Measurements from ENCODE around the gene GALNT6. TPM values are rescaled to one million over a fixed set of nuclear protein-coding genes. Genes with fewer than 3 reads are reported as not detected.

The GALNT6 gene
- total RNA-seq, 1 experiment from 2014 or later: not detected

DNA sequence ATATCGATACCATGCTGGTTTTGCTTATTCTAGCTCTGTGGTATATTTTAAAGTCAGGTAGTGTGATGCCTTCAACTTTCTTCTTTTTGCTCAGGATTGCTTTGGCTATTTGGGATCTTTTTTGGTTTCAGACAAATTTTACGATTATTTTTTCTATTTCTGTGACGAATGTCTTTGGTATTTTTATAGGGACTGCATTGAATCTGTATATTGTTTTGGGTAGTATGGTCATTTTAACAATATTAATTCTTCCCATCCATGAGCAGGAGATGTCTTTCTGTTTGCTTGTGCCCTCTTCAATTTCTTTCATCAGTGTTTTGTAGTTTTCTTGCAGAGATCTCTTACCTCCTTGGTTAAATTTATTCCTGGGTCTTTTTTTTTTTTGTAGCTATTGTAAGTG, 22.6 kb upstream of the GALNT6 start:
- no peaks in the 10 kb centered on the region for H3K9me3 ChIP-seq
- DNase-seq: no peak
- H3K27me3 ChIP-seq: peaks cover 4% of the 10 kb centered on the region; the same call in 1 of the 2 replicates
- no peak overlapping the region for H3K4me3 ChIP-seq
- H3K36me3 ChIP-seq: no peaks in the 10 kb centered on the region

DNA sequence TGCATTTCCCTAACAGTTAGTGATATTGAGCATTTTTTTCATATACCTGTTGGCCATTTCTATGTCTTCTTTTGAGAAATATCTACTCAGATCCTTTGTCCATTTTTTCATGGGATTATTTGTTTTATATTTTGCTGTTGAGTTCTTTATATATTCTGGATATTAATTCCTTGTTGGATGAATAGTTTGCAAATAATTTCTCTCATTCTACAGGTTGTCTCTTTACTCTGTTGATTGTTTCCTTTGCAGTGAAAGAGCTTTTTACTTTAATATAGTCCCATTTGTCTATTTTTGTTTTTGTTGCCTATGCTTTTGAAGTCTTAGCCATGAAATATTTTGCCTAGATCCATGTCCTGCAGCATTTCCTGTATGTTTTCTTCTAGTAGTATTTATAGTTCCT, 21.9 kb upstream of the GALNT6 start:
- H3K4me3 ChIP-seq: no peak overlapping the region
- H3K9me3 ChIP-seq: no peaks in the 10 kb centered on the region
- no peaks in the 10 kb centered on the region for H3K36me3 ChIP-seq
- H3K27me3 ChIP-seq: peaks cover 4% of the 10 kb centered on the region; the same call in 1 of the 2 replicates
- DNase-seq: no peak

DNA sequence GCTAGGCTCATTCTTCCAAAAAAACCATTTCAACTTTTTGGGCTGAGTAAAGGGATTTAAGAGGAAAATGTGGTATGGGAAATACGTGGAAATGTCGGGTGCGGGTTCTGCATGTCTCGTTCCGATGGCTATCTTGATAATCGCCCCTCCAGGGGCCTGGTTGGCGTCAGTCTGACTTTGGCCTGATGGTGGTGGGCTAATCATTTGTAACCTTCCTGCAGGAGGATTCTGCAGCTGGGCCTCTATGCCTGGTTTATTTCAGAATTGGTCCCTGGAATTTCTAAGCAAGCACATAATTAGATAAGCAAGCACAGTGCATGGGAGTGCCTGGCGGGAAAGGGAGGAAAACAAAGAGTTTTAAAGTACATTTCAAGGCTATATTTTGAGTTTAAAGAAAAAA, 18.6 kb upstream of the GALNT6 start:
- no peak overlapping the region for H3K4me3 ChIP-seq
- peaks cover 2% of the 10 kb centered on the region; the same call in 1 of the 2 replicates for H3K27me3 ChIP-seq
- DNase-seq: no peak
- no peaks in the 10 kb centered on the region for H3K9me3 ChIP-seq
- H3K36me3 ChIP-seq: no peaks in the 10 kb centered on the region

DNA sequence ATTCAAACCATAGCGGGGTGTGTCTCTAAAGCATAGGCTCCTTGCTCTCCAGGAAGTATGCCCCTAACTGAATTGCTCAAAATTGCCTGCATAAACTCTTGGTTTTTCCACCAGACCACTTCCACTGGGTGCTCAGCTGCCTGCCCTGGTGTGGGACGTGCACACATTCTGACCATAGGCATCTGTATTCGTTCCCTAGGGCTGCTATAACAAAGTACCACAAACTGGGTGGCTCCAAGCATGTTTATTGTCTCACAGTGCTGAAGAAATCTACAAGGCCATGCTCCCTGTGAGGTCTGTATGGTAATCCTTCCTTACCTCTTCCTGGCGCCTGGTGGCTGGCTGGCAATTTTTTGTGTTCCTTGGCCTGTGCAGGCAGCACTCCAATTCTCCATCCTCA, 16.4 kb upstream of the GALNT6 start:
- Histone ChIP-seq H3K27me3 (no peaks in the 10 kb centered on the region; the same call in 1 of the 2 replicates), H3K9me3 (no peaks in the 10 kb centered on the region), H3K4me3 (no peak overlapping the region), H3K36me3 (no peaks in the 10 kb centered on the region)
- no peak for DNase-seq

DNA sequence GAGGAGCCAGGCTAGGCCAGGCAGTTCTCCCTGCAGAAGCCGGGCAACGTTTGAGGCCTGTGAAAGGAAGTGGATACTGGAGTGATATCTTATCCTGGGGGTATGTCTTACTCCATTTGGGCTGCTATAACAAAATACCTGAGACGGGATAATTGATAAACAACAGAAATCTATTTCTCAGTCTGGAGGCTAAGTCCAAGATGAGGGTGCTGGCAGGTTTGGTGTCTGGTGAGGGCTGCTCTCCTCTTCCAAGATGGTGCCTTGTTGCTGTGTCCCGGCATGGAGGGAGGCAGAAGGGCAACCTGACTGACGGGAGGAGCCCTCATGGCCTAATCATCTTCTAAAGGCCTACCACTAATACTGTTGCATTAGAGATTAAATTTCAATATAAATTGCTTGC, 15.7 kb upstream of the GALNT6 start:
- DNase-seq: no peak

DNA sequence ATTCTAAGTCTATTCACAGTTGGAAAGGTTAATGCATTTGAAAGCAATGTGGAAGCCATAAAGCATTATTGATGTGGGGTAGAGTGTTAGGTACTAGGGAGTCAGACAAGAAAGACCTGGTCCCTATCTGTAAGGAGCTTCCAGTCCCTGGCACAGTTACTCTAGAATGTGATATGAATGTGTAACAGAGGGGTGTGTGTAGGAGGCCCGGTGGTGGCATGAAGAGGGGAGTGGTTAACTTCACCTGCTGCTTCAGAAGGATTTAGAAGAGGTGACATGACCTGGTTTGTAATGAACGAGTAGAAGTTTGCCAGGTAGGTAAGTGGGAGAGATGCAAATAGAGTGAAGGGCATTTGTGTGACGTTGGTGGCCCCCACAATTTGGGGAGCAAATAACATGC, 15.1 kb upstream of the GALNT6 start:
- no peak overlapping the region for H3K4me3 ChIP-seq
- no peaks in the 10 kb centered on the region for H3K27me3 ChIP-seq
- H3K9me3 ChIP-seq: no peaks in the 10 kb centered on the region
- no peak for DNase-seq
- no peaks in the 10 kb centered on the region for H3K36me3 ChIP-seq

More for the DNA sequence above, 15.7 kb upstream of the GALNT6 start:
- Histone ChIP-seq H3K4me3 (no peak overlapping the region), H3K9me3 (no peaks in the 10 kb centered on the region), H3K27me3 (no peaks in the 10 kb centered on the region), H3K36me3 (no peaks in the 10 kb centered on the region)

DNA sequence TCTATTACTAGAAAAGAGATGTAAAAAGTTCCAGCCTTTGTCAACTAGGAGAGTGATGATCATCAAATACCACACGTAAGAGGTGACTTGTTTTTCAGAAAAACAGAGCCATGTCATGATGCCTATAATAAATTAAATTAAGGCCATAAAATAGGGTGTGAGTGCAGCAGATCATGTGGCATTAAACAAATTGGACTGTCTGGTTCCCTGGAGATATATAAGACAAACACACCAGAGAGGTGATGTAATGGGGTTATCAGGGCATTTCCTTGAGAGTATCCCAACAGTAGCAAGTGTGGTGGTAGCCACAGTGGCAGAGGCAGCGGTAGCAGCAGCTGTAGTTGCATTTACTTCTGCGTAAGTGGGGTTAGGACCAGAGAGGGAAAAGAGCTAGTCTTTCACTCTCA, 14.6 kb upstream of the GALNT6 start:
- DNase-seq: no peak
- no peaks in the 10 kb centered on the region for H3K27me3 ChIP-seq
- H3K36me3 ChIP-seq: no peaks in the 10 kb centered on the region

DNA sequence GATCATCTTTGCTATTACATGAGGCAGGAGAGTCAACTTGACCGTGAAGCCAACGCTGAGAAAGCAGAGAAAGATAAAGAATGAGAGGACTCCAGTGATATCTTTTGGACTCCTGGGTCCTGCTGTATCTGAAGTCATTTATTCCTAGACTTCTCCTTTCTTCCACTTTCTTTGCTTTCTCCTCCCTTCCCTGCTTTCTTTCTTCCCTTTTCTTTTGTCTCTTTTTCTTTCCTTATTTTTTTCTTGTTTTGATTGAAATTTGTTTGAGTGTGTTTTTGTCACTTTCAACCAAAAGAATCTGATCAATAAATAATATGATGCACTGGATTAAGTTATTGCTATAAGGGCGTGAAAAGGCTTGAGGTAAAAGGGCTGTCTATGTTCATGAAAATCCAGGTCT, 13.4 kb upstream of the GALNT6 start:
- no peak overlapping the region for H3K4me3 ChIP-seq
- DNase-seq: no peak
- no peaks in the 10 kb centered on the region for H3K9me3 ChIP-seq
- H3K27me3 ChIP-seq: no peaks in the 10 kb centered on the region
- no peaks in the 10 kb centered on the region for H3K36me3 ChIP-seq

More for the DNA sequence above, 14.6 kb upstream of the GALNT6 start:
- no peak overlapping the region for H3K4me3 ChIP-seq
- H3K9me3 ChIP-seq: no peaks in the 10 kb centered on the region

DNA sequence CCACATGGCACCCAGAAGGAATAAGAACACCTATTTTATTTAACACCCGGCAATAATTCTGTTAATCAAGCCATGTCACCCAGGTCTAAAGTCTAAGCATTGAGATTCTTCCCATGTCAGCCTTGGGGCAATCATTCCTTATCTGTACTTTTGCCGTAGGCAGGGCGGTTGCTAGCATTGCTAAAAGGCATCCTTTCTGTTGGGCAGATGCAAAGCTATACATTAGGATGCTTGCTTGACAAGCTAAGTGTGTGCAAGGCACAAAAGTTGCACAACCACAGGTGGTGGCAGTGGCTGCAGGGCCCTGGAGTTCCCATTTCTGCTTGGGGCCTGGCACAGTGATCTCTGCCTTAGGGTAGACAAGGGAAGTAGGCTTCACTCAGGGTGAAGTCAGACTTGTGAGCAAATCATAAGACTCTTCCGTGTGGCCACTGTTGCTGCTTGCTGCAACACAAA, 12.5 kb upstream of the GALNT6 start:
- Histone ChIP-seq H3K27me3 (no peaks in the 10 kb centered on the region), H3K4me3 (no peak overlapping the region), H3K36me3 (no peaks in the 10 kb centered on the region), H3K9me3 (no peaks in the 10 kb centered on the region)
- DNase-seq: no peak

DNA sequence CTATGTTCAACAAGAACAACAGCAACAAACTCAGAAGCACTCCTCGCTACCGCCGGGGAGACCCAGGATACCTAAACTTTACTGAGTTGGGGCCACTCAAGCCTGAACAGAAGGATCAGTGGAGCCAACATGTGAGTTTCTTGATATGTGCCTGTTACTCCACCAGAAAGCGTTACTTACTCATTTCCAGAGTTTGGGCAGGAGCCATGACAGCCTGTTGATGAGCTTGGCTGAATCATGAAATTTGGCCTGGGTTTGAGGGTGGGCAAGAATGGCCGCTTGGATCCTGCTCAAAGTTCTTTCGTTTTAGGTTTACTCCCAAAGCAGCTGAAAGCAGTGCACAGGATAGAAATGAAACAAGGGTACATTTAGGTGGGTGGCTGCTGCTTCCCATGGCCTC, 12.0 kb upstream of the GALNT6 start:
- H3K36me3 ChIP-seq: no peaks in the 10 kb centered on the region
- DNase-seq: peak; percentile 31
- no peak overlapping the region for H3K4me3 ChIP-seq
- H3K9me3 ChIP-seq: no peaks in the 10 kb centered on the region
- no peaks in the 10 kb centered on the region for H3K27me3 ChIP-seq

DNA sequence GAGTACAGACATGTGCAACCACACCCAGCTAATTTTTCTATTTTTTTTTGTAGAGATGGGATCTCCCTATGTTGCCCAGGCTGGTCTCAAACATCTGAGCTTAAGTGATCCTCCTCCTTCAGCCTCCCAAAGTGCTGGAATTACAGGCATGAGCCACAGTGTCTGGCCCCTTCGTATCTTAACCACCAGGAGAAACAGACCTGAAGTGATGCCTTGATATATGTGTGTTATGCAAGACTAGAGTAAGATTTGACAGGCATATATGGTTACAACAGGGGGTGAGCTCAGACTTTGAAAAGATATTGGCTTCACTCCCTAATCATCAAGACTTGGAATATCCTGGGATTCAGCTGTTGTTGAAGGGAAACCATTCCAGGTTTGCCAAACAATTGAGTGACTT, 10.7 kb upstream of the GALNT6 start:
- H3K27me3 ChIP-seq: no peaks in the 10 kb centered on the region
- H3K9me3 ChIP-seq: no peaks in the 10 kb centered on the region
- H3K36me3 ChIP-seq: no peaks in the 10 kb centered on the region
- no peak for DNase-seq
- no peak overlapping the region for H3K4me3 ChIP-seq

DNA sequence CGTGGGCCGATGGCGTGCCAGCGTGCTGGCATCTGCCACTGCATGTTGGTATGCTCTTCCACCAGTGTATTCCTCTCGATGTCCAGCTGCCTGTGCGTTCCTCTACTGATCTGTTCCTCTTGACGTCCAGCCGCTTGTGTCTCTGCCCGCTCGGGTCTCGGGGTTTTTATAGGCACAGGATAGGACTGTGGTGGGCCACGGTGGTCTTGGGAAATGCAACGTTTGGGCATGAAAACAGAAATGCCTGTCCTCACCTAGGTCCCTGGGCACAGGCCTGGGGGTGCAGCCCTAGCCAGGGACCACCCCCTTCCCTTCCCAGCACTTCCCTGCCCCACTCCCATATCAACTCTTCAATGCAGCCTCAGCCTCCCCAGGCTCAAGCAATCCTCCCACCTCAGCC, 10.3 kb upstream of the GALNT6 start:
- no peak overlapping the region for H3K4me3 ChIP-seq
- no peaks in the 10 kb centered on the region for H3K9me3 ChIP-seq
- no peaks in the 10 kb centered on the region for H3K36me3 ChIP-seq
- no peak for DNase-seq
- H3K27me3 ChIP-seq: no peaks in the 10 kb centered on the region

DNA sequence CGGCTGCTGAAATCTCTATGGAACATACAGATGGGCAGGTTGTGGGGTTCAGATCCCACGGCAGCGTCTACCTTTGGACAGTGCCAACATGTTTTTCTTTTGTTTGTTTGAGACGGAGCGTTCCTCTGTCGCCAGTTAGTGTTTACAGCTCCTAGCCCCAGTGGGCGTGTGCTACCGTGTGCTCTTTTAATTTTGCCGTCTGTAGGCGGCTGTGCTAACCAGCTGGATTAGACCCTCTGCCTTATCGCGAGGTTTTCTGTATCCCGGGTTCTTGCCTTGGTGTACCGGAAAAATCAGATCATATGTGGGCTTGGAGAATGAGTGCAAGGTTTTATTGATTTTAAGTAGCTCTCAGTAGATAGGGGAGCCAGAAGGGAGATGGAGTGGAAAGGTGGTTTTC, 9.8 kb upstream of the GALNT6 start:
- Histone ChIP-seq H3K9me3 (no peaks in the 10 kb centered on the region), H3K27me3 (no peaks in the 10 kb centered on the region), H3K36me3 (no peaks in the 10 kb centered on the region), H3K4me3 (no peak overlapping the region)
- DNase-seq: no peak

DNA sequence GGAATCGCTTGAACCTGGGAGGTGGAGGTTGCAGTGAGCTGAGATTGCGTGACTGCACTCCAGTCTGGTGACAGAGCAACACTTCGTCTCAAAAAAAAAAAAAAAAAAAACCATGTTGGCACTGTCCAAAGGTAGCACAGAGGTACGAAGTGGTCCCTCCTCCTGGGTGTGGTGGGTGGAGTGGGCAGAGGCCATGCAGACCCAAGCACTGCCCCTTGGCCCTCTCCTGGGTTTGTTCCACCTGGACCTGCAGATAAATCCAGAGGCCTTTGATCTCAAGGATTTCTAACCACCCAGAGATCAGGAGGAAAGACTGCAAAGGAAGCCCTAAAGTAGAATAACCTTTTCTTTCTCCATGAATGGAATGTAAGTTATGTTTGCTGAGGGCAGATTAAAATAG, 8.7 kb upstream of the GALNT6 start:
- Histone ChIP-seq H3K36me3 (no peaks in the 10 kb centered on the region), H3K4me3 (no peak overlapping the region), H3K27me3 (no peaks in the 10 kb centered on the region), H3K9me3 (no peaks in the 10 kb centered on the region)
- DNase-seq: no peak

DNA sequence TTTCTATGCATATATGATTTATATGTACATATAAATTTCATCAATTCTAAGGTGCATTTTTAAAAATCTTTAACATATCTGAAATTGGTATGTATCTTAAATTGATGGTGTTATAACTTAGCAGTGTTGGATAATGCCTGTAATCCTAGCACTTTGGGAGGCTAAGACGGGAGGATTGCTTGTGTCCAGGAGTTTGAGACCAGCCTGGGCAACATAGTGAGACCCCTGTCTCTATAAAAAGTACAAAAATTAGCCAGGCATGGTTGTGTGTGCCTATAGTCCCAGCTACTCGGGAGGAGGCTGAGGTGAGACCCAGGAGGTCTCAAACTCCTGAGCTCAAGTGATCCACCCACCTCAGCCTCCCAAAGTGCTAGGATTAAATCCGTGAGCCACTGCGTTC, 6.5 kb upstream of the GALNT6 start:
- Histone ChIP-seq H3K4me3 (no peak overlapping the region), H3K27me3 (no peaks in the 10 kb centered on the region), H3K9me3 (no peaks in the 10 kb centered on the region), H3K36me3 (no peaks in the 10 kb centered on the region)
- no peak for DNase-seq

DNA sequence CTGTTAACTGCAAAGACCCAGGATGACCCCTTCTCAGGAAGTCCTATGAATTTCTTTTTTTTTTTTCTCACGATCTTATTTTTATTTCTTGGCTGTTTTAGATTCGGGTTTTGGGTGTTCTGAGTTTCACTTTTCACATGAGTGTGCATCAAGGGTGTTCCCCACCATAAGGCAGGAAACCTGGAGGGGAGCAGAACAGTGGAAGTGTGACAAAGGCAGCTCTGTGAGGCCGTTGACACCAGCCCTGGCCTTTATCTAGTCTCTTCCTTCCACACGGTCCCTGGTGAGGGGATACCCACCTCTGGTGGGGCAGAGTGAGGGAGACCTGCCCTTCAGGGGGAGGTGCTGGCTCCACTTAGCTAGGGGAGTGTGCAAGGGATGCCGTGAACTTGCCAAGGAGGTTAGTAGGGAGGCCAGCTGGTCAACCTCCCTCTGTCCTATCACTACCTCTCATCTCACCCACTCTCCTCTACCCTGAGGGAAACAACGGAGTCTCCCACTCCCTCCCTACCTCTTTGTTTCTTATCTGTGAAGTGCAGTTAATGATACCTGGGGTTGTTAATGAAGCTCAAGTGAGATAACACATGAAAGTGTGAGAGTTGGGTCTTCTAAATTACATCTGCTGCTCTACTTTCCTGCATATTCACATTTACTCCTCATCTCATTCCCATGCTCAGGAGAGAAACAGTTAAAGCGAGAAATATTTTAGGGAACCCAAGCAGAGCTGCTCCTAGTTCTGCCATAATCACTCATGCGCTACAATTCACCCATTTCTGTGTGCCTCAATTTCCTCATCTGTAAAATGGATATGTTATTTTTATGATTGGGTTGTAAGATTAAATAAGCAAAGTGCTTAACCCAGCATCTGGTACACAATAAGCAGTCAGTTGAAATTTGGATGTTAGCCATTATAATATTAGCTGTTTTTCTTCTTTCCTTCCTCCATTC, 4.4 kb upstream of the GALNT6 start:
- DNase-seq: no peak
- no peaks in the 10 kb centered on the region for H3K27me3 ChIP-seq
- H3K36me3 ChIP-seq: no peaks in the 10 kb centered on the region
- H3K4me3 ChIP-seq: no peak overlapping the region
- H3K9me3 ChIP-seq: no peaks in the 10 kb centered on the region

DNA sequence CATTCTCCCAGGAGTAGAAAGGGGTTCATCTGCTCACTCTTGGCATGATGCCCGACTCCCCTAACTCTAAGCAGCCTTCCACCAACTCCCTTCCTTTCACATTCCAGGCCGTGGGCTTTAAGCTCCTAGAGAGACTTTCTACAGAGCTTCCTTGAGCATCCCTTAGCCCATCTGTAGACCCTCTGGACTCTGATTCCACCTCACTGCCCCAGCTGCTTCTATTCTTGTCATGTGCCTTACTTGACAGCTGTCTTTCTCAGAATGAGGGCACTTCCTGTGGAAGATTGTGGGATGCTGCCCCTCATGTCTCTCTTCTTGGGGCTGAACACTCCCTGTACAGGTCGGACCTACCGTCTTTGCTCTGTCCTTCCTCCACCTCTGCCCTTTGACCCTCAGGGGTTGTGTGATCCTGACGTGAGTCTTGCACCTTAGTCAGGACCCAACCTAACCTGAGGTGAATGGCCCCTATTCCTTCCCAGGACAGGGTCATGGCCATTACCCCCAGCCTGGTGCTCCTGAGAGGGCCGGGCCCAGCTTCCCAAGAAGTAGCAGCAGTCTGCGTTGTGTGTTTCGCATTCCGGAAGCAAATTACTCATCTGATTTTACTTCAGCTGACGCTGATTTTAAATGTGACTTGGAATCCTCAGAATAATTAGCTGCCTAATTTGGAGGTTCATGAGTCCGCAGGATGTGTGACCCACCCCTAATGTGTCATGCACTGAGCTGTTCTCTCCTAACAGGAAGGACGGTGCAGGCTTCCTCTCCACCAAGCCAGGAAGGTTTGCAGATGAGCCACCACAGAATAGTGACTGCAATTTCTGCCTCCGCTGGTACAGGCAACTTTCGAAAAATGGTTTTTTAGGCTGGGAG, 2.7 kb upstream of the GALNT6 start:
- Histone ChIP-seq H3K9me3 (no peaks in the 10 kb centered on the region), H3K4me3 (no peak overlapping the region), H3K27me3 (no peaks in the 10 kb centered on the region), H3K36me3 (no peaks in the 10 kb centered on the region)
- DNase-seq: no peak

Data from MG63 (cell line).